Caco-2 (cell line): ENCODE results near the gene FBLIM1. TPM values are rescaled to one million over a fixed set of nuclear protein-coding genes. Genes with fewer than 3 reads are reported as not detected.

Source experiments
- BruUV-seq: library from RNA; stranded (reverse); fragments of 400-500 nt; replicated peaks from 2 replicates; lab custom pipeline; 2021; lab: Mats Ljungman, UMichigan
- CTCF ChIA-PET: fragments of 300-600 bp; sonication (Branson Sonifier 250); formaldehyde crosslinking; loops from one replicate; lab custom pipeline; 2022; ENCODE audit warnings: antibody characterized with exemption; lab: Charles Lee
- POLR2A ChIA-PET: fragments of 300-600 bp; sonication (Branson Sonifier 250); formaldehyde crosslinking; loops from one replicate; lab custom pipeline; 2022; ENCODE audit warnings: antibody characterized with exemption; lab: Charles Lee
- DNase-seq, 2 experiments: peaks; one replicate each; pipeline versions ENCODE4 v3.0.0 to v3.0.0-alpha.2; 2020 to 2022
- H3K27me3 ChIP-seq: replicated peaks from 2 replicates; pipeline ENCODE4 v1.6.0; 2011; ENCODE audit warnings: low read length; ENCODE audit not compliant: control insufficient read depth, insufficient read depth
- H3K36me3 ChIP-seq: 2 replicates; pipeline ENCODE4 v1.5.1; 2011; ENCODE audit warnings: low read length; ENCODE audit not compliant: control insufficient read depth, insufficient read depth
- H3K4me1 ChIP-seq: fragments of 250-450 bp; sonication (Bioruptor Pico); 2 replicates; pipeline ENCODE4 v1.5.1; 2020; ENCODE audit warnings: mild to moderate bottlenecking
- H3K4me3 ChIP-seq: 2 replicates; pipeline ENCODE4 v1.5.1; 2011; ENCODE audit warnings: low read depth, mild to moderate bottlenecking, control low read depth, low read length
- H3K9me3 ChIP-seq: fragments of 250-450 bp; sonication (Bioruptor Pico); 2 replicates; pipeline ENCODE4 v1.5.1; 2020; ENCODE audit warnings: mild to moderate bottlenecking, moderate library complexity
- H3K27ac Mint-ChIP-seq: one replicate; pipeline ENCODE4 v1.8.0; 2022; ENCODE audit warnings: mixed read lengths; ENCODE audit not compliant: unreplicated experiment
- H3K27me3 Mint-ChIP-seq: one replicate; pipeline ENCODE4 v1.8.0; 2022; ENCODE audit warnings: mixed read lengths; ENCODE audit not compliant: insufficient read depth, unreplicated experiment
- H3K36me3 Mint-ChIP-seq: one replicate; pipeline ENCODE4 v1.8.0; 2022; ENCODE audit warnings: mild to moderate bottlenecking, mixed read lengths; ENCODE audit not compliant: insufficient read depth, unreplicated experiment
- H3K4me1 Mint-ChIP-seq: one replicate; pipeline ENCODE4 v1.8.0; 2022; ENCODE audit warnings: low read depth, mixed read lengths; ENCODE audit not compliant: unreplicated experiment
- H3K4me3 Mint-ChIP-seq: one replicate; pipeline ENCODE4 v1.8.0; 2022; ENCODE audit warnings: mild to moderate bottlenecking, moderate library complexity, mixed read lengths; ENCODE audit not compliant: unreplicated experiment
- H3K9me3 Mint-ChIP-seq: one replicate; pipeline ENCODE4 v1.8.0; 2022; ENCODE audit warnings: mixed read lengths; ENCODE audit not compliant: unreplicated experiment
- intact Hi-C: fragments of 100-400 bp; cut with micrococcal nuclease; formaldehyde crosslinking; loops from one replicate; pipeline ENCODE4 v1.10.0; 2022; ENCODE audit not compliant: unreplicated experiment
- total RNA-seq: library from RNA; stranded (reverse); gene quantifications from 2 replicates; pipeline ENCODE4 v1.2.3, GENCODE V29; 2022
- TF ChIP-seq, protein P1 (sequence below), 2 experiments: fragments of 200-600 bp in 1 of 2; IDR thresholded peaks; 1 replicate in 1 of 2; 2 replicates in 1 of 2; pipeline versions ENCODE4 v1.5.1 to v1.8.0; 2011 to 2022; ENCODE audit warnings: antibody characterized with exemption in 1 of 2, control low read depth in 1 of 2, inconsistent platforms in 1 of 2, low read depth in 1 of 2, low read length in 1 of 2, mild to moderate bottlenecking in 1 of 2, moderate library complexity in 1 of 2; ENCODE audit not compliant: insufficient read depth in 1 of 2, severe bottlenecking in 1 of 2, unreplicated experiment in 1 of 2

FBLIM1 gene
- total RNA-seq, 1 experiment from 2014 or later = 5.5 TPM

DNA sequence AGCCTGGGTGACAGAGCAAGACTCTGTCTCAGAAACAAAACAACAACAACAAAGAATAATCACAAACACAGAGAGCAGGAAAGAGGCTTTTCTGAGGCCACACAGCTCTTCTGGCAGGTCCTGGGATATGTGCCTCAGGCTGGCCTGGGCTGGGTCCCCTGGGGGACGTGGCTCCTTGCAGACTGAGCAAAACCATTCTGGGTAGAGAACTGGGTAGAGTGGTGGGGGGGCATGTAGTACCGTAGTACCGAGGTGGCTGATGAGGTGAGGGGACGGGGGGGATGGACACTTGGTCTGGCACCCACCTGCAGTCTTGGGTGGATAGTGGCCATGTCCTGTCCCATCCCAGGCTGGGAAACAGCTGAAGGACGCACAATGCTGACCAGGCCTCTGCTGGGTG lies 10.3 kb upstream of the FBLIM1 start:
- H3K4me1 ChIP-seq = peaks cover 9% of the 10 kb centered on the region
- intact Hi-C loops = loop anchor here (10.0 kb wide), 1 partner anchor 63 kb away; the partner anchor contains the start of gene PLEKHM2
- Mint-ChIP-seq H3K36me3 (no peaks in the 10 kb centered on the region), H3K27ac (no peak overlapping the region), H3K4me1 (no peaks in the 10 kb centered on the region), H3K9me3 (no peaks in the 10 kb centered on the region), H3K4me3 (no peak overlapping the region), H3K27me3 (no peaks in the 10 kb centered on the region)
- ChIA-PET CTCF (no interaction called here), POLR2A (no interaction called here)
- TF ChIP-seq, protein P1, sequence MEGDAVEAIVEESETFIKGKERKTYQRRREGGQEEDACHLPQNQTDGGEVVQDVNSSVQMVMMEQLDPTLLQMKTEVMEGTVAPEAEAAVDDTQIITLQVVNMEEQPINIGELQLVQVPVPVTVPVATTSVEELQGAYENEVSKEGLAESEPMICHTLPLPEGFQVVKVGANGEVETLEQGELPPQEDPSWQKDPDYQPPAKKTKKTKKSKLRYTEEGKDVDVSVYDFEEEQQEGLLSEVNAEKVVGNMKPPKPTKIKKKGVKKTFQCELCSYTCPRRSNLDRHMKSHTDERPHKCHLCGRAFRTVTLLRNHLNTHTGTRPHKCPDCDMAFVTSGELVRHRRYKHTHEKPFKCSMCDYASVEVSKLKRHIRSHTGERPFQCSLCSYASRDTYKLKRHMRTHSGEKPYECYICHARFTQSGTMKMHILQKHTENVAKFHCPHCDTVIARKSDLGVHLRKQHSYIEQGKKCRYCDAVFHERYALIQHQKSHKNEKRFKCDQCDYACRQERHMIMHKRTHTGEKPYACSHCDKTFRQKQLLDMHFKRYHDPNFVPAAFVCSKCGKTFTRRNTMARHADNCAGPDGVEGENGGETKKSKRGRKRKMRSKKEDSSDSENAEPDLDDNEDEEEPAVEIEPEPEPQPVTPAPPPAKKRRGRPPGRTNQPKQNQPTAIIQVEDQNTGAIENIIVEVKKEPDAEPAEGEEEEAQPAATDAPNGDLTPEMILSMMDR (IDR thresholded peaks at IDR 0.05; ENCODE audit: insufficient read depth in 1 of 2, low read depth in 1 of 2, low read length in 1 of 2, severe bottlenecking in 1 of 2, unreplicated experiment in 1 of 2) = no peak
- BruUV-seq = no TSS peak
- no peak overlapping the region for H3K4me3 ChIP-seq
- H3K9me3 ChIP-seq = no peaks in the 10 kb centered on the region
- DNase-seq = no peak
- no peaks in the 10 kb centered on the region for H3K27me3 ChIP-seq
- H3K36me3 ChIP-seq = no peaks in the 10 kb centered on the region

DNA sequence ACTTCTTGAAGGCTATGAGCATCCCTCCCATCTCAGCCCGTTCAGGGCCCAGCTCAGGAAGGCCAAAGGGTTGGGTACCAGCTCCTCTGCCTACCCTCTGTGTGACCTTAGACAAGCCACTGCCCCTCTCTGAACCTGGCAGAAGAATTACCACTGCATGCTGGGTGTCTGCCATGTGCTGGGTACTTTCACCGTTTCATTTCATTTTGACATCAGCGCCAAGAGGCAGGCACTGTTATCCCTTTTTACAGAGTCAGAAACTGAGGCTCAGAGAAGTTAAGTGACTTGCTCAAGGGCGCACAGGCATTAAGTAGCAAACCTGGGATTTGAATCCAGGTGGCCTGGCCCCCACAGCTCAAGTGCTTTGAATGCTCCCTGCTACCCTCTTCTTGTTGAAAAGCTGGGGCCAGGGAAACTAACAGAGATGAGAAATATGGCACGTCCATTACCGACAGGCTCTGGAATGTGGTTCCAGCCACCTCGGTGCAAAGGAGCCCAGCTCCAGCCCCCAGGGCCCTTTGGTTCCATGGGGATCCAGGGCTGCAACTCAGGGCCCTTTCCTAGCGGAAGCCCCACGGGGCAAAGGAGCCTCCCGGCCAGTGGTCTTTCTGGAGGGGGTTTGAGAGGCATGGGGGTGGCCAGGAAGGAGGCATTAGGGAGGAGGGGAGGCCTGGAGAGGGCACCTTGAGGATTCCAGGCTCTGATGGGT lies 9.8 kb upstream of the FBLIM1 start:
- no peak for DNase-seq
- Mint-ChIP-seq H3K36me3 (no peaks in the 10 kb centered on the region), H3K27me3 (no peaks in the 10 kb centered on the region), H3K4me1 (no peaks in the 10 kb centered on the region), H3K4me3 (no peak overlapping the region), H3K27ac (no peak overlapping the region), H3K9me3 (no peaks in the 10 kb centered on the region)
- no TSS peak for BruUV-seq
- intact Hi-C loops = loop anchor here (10.0 kb wide), 1 partner anchor 64 kb away; the partner anchor contains the start of gene PLEKHM2
- TF ChIP-seq, protein P1 (IDR thresholded peaks at IDR 0.05; ENCODE audit: insufficient read depth in 1 of 2, low read depth in 1 of 2, low read length in 1 of 2, severe bottlenecking in 1 of 2, unreplicated experiment in 1 of 2) = no peak
- POLR2A ChIA-PET = no interaction called here
- CTCF ChIA-PET = no interaction called here
- H3K4me1 ChIP-seq = peaks cover 8% of the 10 kb centered on the region
- H3K4me3 ChIP-seq = no peak overlapping the region
- H3K27me3 ChIP-seq = no peaks in the 10 kb centered on the region
- H3K36me3 ChIP-seq = no peaks in the 10 kb centered on the region
- H3K9me3 ChIP-seq = no peaks in the 10 kb centered on the region

DNA sequence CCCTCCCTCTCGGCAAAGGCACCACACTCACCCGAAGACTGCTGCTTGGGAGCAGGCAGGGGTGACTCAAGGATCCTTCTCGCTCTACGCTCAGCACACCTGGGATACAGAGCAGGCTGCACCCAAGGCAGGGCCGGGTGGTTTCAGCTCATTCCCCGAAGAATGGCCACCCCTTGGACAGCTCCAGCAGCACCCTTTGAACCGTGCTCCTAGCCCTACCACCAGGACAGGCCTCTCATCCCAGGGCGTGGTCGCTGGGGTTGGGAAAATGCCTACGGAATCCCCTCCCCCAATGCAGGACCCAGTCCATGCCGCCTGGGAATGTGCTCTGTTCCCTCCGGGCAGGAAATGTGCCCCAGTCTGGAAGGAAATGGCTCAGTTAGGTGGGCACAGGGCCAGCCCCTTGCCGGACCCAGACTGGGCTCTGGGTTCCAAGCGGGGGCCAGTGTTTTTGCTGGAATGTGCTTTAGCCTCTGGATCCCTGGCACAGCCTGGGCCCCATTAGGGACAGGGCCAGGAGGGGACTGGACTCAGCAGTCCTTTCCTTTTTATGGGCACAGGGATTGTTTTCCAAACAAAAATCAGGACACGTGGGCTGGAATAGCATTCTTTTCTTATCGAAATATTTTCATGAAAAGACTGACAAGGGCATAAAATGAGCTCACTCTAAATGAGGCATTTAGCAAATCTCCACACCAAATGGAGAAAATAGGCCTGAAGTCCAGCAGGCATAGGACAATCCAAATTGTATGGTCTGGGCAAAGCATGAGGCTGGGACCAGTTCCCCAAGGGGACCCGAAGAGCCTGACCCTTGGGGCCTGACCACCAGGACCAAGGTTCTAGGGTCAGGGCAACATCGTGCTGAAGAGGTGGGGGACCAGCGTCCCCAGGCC lies 8.9 kb upstream of the FBLIM1 start:
- H3K4me1 Mint-ChIP-seq = no peaks in the 10 kb centered on the region
- POLR2A ChIA-PET = no interaction called here
- Histone ChIP-seq H3K36me3 (no peaks in the 10 kb centered on the region), H3K27me3 (no peaks in the 10 kb centered on the region), H3K9me3 (no peaks in the 10 kb centered on the region), H3K4me1 (peaks cover 8% of the 10 kb centered on the region), H3K4me3 (no peak overlapping the region)
- no peak overlapping the region for H3K27ac Mint-ChIP-seq
- no peaks in the 10 kb centered on the region for H3K36me3 Mint-ChIP-seq
- CTCF ChIA-PET = no interaction called here
- no peak overlapping the region for H3K4me3 Mint-ChIP-seq
- TF ChIP-seq, protein P1 (IDR thresholded peaks at IDR 0.05; ENCODE audit: insufficient read depth in 1 of 2, low read depth in 1 of 2, low read length in 1 of 2, severe bottlenecking in 1 of 2, unreplicated experiment in 1 of 2) = no peak
- H3K27me3 Mint-ChIP-seq = no peaks in the 10 kb centered on the region
- no TSS peak for BruUV-seq
- intact Hi-C loops = loop anchor here (10.0 kb wide), 1 partner anchor 65 kb away; the partner anchor contains the start of gene PLEKHM2
- no peaks in the 10 kb centered on the region for H3K9me3 Mint-ChIP-seq
- no peak for DNase-seq
